Activated effector memory CD4-positive, alpha-beta T cell treated with Interleukin-2 at 50 U/mL for 16 hours (primary cell): ENCODE data around the gene ISCA2.

Experiments
- DNase-seq: peaks from one replicate; pipeline ENCODE4 v3.0.0-alpha.2; 2020

ISCA2 gene

DNA sequence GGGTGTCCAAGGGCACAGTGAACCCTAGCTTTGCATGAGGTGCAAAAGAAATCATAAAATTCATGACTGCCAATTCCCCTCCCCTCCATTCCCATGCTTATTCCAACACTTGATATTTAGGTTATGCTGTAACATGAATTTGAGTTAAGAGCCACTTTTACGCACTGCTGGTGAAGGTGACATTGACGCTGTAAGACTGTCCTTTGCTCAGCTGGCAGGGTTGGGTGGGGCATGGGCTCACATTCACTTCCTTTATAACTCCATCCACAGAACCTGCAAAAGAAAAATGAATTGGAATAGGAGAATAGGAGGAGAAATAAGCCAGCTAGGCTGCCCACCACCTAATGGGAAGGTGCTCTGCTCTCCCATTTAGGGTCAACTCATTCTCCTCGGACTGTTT, 7.4 kb upstream of the ISCA2 start:
- no peak for DNase-seq

GRCh38 chr14:74488786-74489397, 4.7 kb upstream of the ISCA2 start:
- DNase-seq, result no peak

DNA sequence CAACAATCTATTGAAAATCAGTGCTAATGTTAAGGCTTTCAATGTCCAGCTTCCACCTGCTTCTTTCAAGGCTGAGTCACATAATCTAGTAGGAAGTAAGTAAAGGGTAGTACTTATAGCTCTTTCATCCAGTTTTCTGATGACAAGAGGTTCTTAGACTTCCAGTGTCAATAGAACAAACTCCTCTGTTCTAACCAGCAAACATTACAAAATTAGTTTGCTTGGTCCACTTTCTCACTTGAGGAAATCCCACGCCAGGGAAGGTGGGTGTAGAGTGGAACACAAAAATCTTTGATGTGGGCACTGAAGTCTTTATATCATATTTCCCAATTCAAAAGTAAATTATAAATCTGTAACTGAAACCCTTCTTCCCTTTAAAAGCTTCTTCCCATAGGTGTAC, 3.1 kb upstream of the ISCA2 start:
- no peak for DNase-seq

DNA sequence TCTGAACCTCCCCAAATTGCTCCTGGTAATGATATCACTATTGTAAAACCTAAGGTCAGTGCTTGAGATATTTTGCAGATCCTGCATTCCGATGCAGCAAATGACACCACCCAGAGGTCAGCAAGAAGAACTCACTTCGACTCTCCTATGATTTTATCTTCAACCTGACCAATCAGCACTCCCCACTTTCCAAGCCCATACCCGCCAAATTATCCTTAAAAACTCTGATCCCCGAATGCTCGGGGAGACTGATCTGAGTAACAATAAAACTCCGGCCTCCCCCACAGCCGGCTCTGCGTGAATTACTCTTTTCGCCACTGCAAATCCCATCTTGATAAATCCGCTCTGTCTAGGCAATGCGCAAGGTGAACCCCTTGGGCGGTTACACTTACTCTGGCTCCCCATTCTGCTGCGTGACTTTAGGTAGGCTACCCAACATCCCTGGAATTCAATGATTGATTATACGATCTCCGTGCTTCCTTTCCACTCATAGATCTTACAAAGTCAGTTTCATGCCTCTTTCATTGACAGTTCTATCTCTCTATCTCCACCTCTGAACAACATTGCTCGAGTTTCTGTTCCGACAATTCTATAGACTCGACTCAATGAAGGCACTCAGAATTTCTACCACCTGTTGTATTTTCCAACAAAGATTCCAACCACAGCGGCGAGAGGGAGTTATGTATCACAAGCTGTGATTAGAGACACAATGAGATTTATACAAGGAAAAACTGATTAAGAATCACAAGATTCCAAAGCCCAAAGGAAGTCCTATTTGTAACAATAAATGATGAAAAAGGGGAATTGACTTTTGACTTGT, 1.4 kb upstream of the ISCA2 start:
- no peak for DNase-seq

DNA sequence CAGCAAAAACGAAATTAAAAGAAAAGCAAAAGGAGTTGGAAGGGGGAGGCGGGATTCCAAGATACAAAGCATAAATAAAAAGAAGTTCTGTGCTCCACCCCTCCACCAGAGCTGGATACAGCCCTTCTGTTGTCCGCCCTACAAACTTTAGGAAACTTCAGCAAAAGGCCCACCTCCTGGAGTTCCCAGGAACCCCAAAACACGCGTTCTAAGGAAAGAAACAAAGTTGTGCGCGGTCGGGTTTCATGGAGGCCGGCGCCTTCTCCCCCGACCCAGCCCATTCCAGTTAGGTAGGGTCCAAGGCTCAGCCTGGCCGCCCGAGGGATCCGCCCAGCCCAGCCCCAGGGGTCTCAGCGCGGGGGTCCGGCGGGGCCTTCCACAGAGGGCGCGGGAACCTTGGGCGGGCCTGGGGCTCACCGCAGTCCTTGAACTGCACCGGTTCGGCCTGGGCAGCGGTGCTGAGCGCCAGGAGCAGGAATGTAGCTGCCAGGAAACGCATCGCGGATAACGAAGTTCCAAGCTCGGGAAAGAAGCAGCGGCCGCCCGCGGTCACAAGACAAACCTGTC, 706 bp upstream of the ISCA2 start, which contains the start of gene NPC2:
TSS of gene NPC2 (minus strand) at position 530 of the 567 bp plus-strand sequence. CDS start at position 499, 31 bp downstream.
- DNase-seq, result no peak

GRCh38 chr14:74495356-74495755, 1.8 kb downstream of the ISCA2 start:
- no peak for DNase-seq

GRCh38 chr14:74500417-74501134, 7.0 kb downstream of the ISCA2 start:
- DNase-seq, result no peak

DNA sequence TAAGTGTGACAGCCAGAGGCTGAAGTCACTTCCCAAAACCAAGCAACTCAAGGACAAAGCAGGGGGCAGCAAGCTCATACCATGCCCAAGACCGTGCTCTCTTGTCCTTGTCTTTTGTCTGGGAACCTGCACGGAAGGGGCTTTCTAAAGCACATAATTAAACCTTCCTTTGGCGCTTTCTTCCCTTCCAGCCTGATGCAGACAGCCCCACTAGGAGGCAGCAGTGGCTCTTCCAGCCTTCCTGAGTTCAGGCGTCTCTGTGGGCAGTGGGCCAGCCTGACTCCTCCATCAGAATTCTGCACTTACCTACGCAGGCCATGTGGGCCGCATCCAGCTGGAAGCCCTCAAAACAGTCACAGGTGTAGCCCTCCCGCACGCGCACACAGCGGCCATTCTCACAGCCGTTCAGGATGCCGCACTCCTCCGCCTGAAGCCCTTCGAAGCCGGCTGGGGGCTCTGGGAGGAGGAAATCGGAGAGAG, 7.6 kb downstream of the ISCA2 start:
- DNase-seq, result no peak

DNA sequence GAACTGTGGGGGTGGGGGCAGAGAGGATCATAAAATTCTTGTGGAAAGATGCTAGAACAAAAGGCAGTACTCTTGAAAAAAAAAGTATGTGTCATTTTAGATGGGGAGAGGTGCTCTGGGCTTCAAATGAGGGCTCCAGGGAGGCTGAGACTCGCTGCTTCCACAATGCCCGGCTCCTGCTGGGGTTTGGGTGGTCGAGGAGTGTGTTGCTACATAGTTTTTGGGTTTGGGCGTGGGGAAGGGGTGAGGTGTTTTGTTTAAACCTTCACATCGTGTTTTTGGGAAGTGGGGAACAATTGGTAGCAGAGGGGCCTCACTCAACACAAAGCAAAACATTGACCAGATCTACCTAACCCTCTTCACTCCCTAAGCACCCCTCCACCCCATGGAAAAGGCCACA, 8.1 kb downstream of the ISCA2 start:
- DNase-seq, result no peak

- DNase-seq, result no peak
Observed at GRCh38 chr14:74502236-74503019, 8.9 kb downstream of the ISCA2 start.

DNA sequence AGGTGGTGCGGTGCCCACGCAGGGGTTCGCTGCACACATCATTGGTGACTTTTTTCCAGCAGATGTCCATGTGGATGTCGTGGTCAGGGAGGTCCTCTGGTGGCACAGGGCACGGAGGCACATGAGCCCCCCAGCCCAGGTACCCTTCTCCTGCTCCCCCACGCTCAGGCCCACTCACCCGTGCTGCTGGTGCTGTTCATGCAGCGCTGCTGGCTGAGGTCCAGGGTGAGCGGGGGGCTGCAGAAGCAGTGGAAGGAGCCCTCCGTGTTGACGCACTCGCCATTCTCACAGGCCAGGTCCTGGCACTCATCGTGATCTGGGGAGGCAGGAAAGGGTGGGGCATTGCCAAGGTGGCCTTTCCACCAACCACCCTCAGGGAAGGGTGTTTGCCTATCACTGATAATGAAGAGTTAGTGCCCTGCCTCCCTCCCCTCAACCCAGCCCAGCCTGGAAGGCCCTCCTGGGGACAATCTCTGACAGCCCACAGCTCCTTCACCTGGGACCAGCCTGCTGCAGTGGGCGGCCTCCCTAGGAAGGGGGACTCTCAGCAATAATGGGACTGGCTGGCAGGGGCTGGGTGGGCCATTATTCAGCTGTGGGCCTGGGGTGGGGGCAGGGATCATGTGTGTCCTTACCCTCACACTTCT, 9.8 kb downstream of the ISCA2 start:
- no peak for DNase-seq

GRCh38 chr14:74503938-74504335, 10.4 kb downstream of the ISCA2 start:
- no peak for DNase-seq

- no peak for DNase-seq
Observed at GRCh38 chr14:74504412-74504811, 10.8 kb downstream of the ISCA2 start.

GRCh38 chr14:74504874-74505720, 11.5 kb downstream of the ISCA2 start:
- no peak for DNase-seq

GRCh38 chr14:74505831-74506230, 12.3 kb downstream of the ISCA2 start:
- DNase-seq, result no peak

GRCh38 chr14:74506411-74506851, 12.9 kb downstream of the ISCA2 start:
- DNase-seq, result no peak

DNA sequence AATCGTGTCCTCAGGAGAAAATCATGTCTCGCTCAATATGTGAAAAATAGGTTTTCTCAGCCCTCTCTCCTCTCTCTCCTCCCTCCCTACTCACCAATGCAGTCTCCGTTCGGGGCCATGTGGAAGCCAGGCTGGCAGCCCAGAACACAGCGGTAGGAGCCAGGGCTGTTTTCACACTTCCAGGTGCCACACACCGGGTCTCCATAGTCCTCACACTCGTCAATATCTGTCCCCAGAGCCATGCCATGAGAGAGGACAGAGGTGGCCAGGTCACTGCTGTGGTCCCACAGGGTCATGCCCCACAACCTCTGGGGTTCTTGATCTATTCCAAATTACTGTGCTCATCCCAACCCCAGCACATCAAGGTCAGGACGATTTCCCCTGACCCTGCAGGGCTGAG, 13.5 kb downstream of the ISCA2 start:
- no peak for DNase-seq

DNA sequence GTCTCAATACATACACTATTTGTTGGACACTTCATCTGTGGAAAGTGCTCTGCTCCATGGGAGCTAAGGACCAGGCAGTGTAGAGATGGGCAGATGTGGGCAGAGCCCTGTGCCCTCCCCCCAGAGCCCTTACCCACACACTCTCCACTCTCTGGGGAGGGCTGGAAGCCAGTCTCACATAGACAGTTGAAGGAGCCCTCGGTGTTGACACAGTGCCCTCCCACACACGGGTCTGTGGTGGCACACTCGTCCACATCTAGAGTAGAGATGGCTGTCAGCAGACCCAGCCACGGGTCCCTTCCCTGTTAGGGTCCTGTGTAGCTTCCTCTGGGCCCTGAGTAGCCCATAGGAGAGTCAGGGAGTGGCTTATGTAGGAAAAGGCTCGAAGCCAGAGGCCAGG, 14.3 kb downstream of the ISCA2 start:
- DNase-seq, result no peak

- no peak for DNase-seq
Observed at GRCh38 chr14:74508292-74508731, 14.7 kb downstream of the ISCA2 start.

- DNase-seq, result no peak
Observed at GRCh38 chr14:74508844-74509428, 15.4 kb downstream of the ISCA2 start.
